HG03432 (cell line): ENCODE data around the gene SPOP.

Experiments used
- ATAC-seq: cut with Tn5 transposase; IDR thresholded peaks from one replicate; pipeline ENCODE4 v1.9.1; 2021; ENCODE audit warnings: mild to moderate bottlenecking, moderate library complexity; ENCODE audit not compliant: unreplicated experiment

The SPOP gene

GRCh38 chr17:49588726-49589576, 88.9 kb downstream of the SPOP start:
- ATAC-seq = no peak

- no peak for ATAC-seq
Measured at GRCh38 chr17:49588312-49588711, 89.6 kb downstream of the SPOP start.

- ATAC-seq = no peak
Measured at GRCh38 chr17:49587366-49588073, 90.4 kb downstream of the SPOP start.

GRCh38 chr17:49585422-49586027, 92.4 kb downstream of the SPOP start:
- ATAC-seq = no peak

GRCh38 chr17:49583889-49584288, 94.0 kb downstream of the SPOP start:
- ATAC-seq = no peak

- no peak for ATAC-seq
Measured at GRCh38 chr17:49583226-49583625, 94.7 kb downstream of the SPOP start.

GRCh38 chr17:49582789-49583188, 95.1 kb downstream of the SPOP start:
- ATAC-seq = no peak

- no peak for ATAC-seq
Measured at GRCh38 chr17:49582055-49582722, 95.7 kb downstream of the SPOP start.

- no peak for ATAC-seq
Measured at GRCh38 chr17:49581648-49581998, 96.3 kb downstream of the SPOP start.

- ATAC-seq = no peak
Measured at GRCh38 chr17:49580981-49581647, 96.8 kb downstream of the SPOP start.

GRCh38 chr17:49580055-49580721, 97.7 kb downstream of the SPOP start:
- ATAC-seq = no peak

- ATAC-seq = no peak
Measured at GRCh38 chr17:49579522-49579921, 98.4 kb downstream of the SPOP start.

- ATAC-seq = no peak
Measured at GRCh38 chr17:49578952-49579500, 98.9 kb downstream of the SPOP start.

- ATAC-seq = no peak
Measured at GRCh38 chr17:49578414-49578813, 99.5 kb downstream of the SPOP start.

- no peak for ATAC-seq
Measured at GRCh38 chr17:49577963-49578362, 99.9 kb downstream of the SPOP start.

- ATAC-seq = no peak
Measured at GRCh38 chr17:49577650-49577934, 100.3 kb downstream of the SPOP start.

- no peak for ATAC-seq
Measured at GRCh38 chr17:49576917-49577649, 100.8 kb downstream of the SPOP start.

- no peak for ATAC-seq
Measured at GRCh38 chr17:49576088-49576916, 101.6 kb downstream of the SPOP start.

GRCh38 chr17:49575679-49576087, 102.2 kb downstream of the SPOP start, which contains the start of gene NXPH3:
TSS of gene NXPH3 (plus strand) at chr17:49575871. CDS start at chr17:49576220, 349 bp downstream.
- peak; percentile 42 for ATAC-seq
